ENCODE data around the gene TOGARAM1. TPM values are rescaled to one million over a fixed set of nuclear protein-coding genes. Genes with fewer than 3 reads are reported as not detected.

TOGARAM1 gene
- total RNA-seq, 1 experiment from 2014 or later = 6.3 TPM

- H3K79me2 ChIP-seq (ENCODE audit: low read length) = peaks cover 92% of the 10 kb centered on the region
- H2AFZ ChIP-seq (ENCODE audit: low read length) = no peak overlapping the region
- H3K27me3 ChIP-seq (ENCODE audit: low read length) = no peaks in the 10 kb centered on the region
- intact Hi-C loops (cut with micrococcal nuclease) = loop anchor here (2.0 to 5.0 kb wide), 2 partner anchors 51 to 288 kb away; partner anchors contain the start of gene MIS18BP1
- no peaks in the 10 kb centered on the region for H3F3A ChIP-seq (ENCODE audit: low read length, unreplicated experiment)
- H3K9me2 ChIP-seq (replicated peaks; ENCODE audit: low read length) = no peaks in the 10 kb centered on the region
- H3K9me3 ChIP-seq (ENCODE audit: low read length) = no peaks in the 10 kb centered on the region
- H3K36me3 ChIP-seq (ENCODE audit: low read depth, low read length) = no peaks in the 10 kb centered on the region
- TF ChIP-seq CTCF (conservative IDR thresholded peaks at IDR 0.05; ENCODE audit: low read depth, low read length) = no peak
- TF ChIP-seq EZH2phosphoT487 (IDR thresholded peaks at IDR 0.05; ENCODE audit: borderline replicate concordance, low read length) = no peak
- no peak for TF ChIP-seq EZH2 (IDR thresholded peaks at IDR 0.05; ENCODE audit: low read length, unreplicated experiment)
- CTCF ChIA-PET = no interaction called here
- POLR2A ChIA-PET (ENCODE audit: unreplicated experiment) = no interaction called here
- peak; percentile 1; the same call in 1 of the 2 replicates for ATAC-seq
- no TSS peak for BruUV-seq (replicated peaks)
- H3K27ac ChIP-seq (ENCODE audit: low read length) = no peak overlapping the region
- H3K9ac ChIP-seq (ENCODE audit: low read length) = peak overlapping the region; percentile 37
- H3K4me3 ChIP-seq (ENCODE audit: low read length) = peak overlapping the region; percentile 89
- peaks cover 43% of the 10 kb centered on the region for H4K20me1 ChIP-seq (ENCODE audit: low read length)
- peak; percentile 33 for DNase-seq
- peaks cover 39% of the 10 kb centered on the region for H3K4me1 ChIP-seq (ENCODE audit: insufficient read depth, low read length)
- H3K4me2 ChIP-seq (ENCODE audit: low read length) = peak overlapping the region; percentile 89
Observed at GRCh38 chr14:44963775-44964380, 1.9 kb downstream of the TOGARAM1 start.

- Histone ChIP-seq H3K9ac (ENCODE audit: low read length) (no peak overlapping the region), H3K9me2 (replicated peaks; ENCODE audit: low read length) (no peaks in the 10 kb centered on the region), H3K4me3 (ENCODE audit: low read length) (peak overlapping the region; percentile 61), H3K27ac (ENCODE audit: low read length) (no peak overlapping the region), H3K79me2 (ENCODE audit: low read length) (peaks cover 95% of the 10 kb centered on the region), H3K27me3 (ENCODE audit: low read length) (no peaks in the 10 kb centered on the region), H4K20me1 (ENCODE audit: low read length) (peaks cover 38% of the 10 kb centered on the region), H3K4me1 (ENCODE audit: insufficient read depth, low read length) (peaks cover 23% of the 10 kb centered on the region; the same call in 1 of the 2 replicates), H3K4me2 (ENCODE audit: low read length) (peak overlapping the region; percentile 80), H2AFZ (ENCODE audit: low read length) (no peak overlapping the region), H3K9me3 (ENCODE audit: low read length) (no peaks in the 10 kb centered on the region), H3K36me3 (ENCODE audit: low read depth, low read length) (no peaks in the 10 kb centered on the region), H3F3A (ENCODE audit: low read length, unreplicated experiment) (no peaks in the 10 kb centered on the region)
- no peak for ATAC-seq
- ChIA-PET POLR2A (ENCODE audit: unreplicated experiment) (no interaction called here), CTCF (no interaction called here)
- TF ChIP-seq EZH2phosphoT487 (IDR thresholded peaks at IDR 0.05; ENCODE audit: borderline replicate concordance, low read length) = no peak
- TF ChIP-seq EZH2 (IDR thresholded peaks at IDR 0.05; ENCODE audit: low read length, unreplicated experiment) = no peak
- no peak for TF ChIP-seq CTCF (conservative IDR thresholded peaks at IDR 0.05; ENCODE audit: low read depth, low read length)
- DNase-seq = peak; percentile 34
- intact Hi-C loops (cut with micrococcal nuclease) = loop anchor here (2.0 kb wide), 1 partner anchor 14 kb away; no protein-coding TSS in a partner anchor
- no TSS peak for BruUV-seq (replicated peaks)
Observed at GRCh38 chr14:44966601-44967336, 4.8 kb downstream of the TOGARAM1 start.

- H4K20me1 ChIP-seq (ENCODE audit: low read length) = peaks cover 26% of the 10 kb centered on the region
- CTCF ChIA-PET = no interaction called here
- intact Hi-C loops (cut with micrococcal nuclease) = no loop called here
- no peaks in the 10 kb centered on the region for H3K9me2 ChIP-seq (replicated peaks; ENCODE audit: low read length)
- no peaks in the 10 kb centered on the region for H3K36me3 ChIP-seq (ENCODE audit: low read depth, low read length)
- H3K79me2 ChIP-seq (ENCODE audit: low read length) = peaks cover 99% of the 10 kb centered on the region
- peak overlapping the region; percentile 36 for H3K4me2 ChIP-seq (ENCODE audit: low read length)
- H3K9ac ChIP-seq (ENCODE audit: low read length) = no peak overlapping the region
- H3F3A ChIP-seq (ENCODE audit: low read length, unreplicated experiment) = no peaks in the 10 kb centered on the region
- H3K27ac ChIP-seq (ENCODE audit: low read length) = no peak overlapping the region
- BruUV-seq (replicated peaks) = no TSS peak
- TF ChIP-seq CTCF (conservative IDR thresholded peaks at IDR 0.05; ENCODE audit: low read depth, low read length) (no peak), EZH2phosphoT487 (IDR thresholded peaks at IDR 0.05; ENCODE audit: borderline replicate concordance, low read length) (no peak), EZH2 (IDR thresholded peaks at IDR 0.05; ENCODE audit: low read length, unreplicated experiment) (no peak)
- no peak overlapping the region; the same call in 1 of the 2 replicates for H3K4me3 ChIP-seq (ENCODE audit: low read length)
- DNase-seq (no peak), ATAC-seq (no peak)
- POLR2A ChIA-PET (ENCODE audit: unreplicated experiment) = no interaction called here
- H3K9me3 ChIP-seq (ENCODE audit: low read length) = no peaks in the 10 kb centered on the region
- peaks cover 21% of the 10 kb centered on the region; the same call in 1 of the 2 replicates for H3K4me1 ChIP-seq (ENCODE audit: insufficient read depth, low read length)
- no peak overlapping the region for H2AFZ ChIP-seq (ENCODE audit: low read length)
- no peaks in the 10 kb centered on the region for H3K27me3 ChIP-seq (ENCODE audit: low read length)
Observed at GRCh38 chr14:44968714-44969113, 6.7 kb downstream of the TOGARAM1 start.

All from PC-3 (cell line).